Measurements from ENCODE around the gene KLHL3. TPM values are rescaled to one million over a fixed set of nuclear protein-coding genes. Genes with fewer than 3 reads are reported as not detected.

KLHL3 gene
- total RNA-seq, 3 donors from 2014 or later: 4.2 to 6.7 (median 5.4) TPM

DNA sequence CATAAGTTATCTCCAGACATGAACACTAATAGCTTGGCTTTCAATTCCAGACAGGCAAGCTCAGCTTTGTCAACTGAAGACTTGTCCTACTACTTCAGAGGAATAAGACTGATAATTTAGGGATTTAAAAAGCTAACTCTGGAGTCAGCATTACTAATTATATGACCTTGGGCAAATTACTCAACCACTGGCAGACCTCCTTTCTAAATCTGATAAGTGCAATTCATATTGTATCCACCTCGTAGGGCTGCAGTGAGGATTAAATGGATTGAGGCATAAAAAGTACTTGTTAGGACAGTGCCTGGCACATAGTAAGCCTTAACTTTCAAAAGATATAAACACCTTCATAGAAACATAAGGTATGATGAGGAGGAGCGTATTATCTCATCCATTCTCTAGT is 104.4 kb downstream of the KLHL3 start:
- Histone ChIP-seq H3K4me1 (ENCODE audit: low read depth) (no peaks in the 10 kb centered on the region), H3K9me3 (no peaks in the 10 kb centered on the region), H3K4me3 (no peak overlapping the region), H3K36me3 (ENCODE audit: low read depth) (no peaks in the 10 kb centered on the region)
- DNase-seq (no peak), ATAC-seq (no peak)
- TF ChIP-seq CTCF (IDR thresholded peaks at IDR 0.05): no peak
- intact Hi-C loops (cut with DNase I, micrococcal nuclease): loop anchor here (5.0 to 10.0 kb wide), 2 partner anchors 103 to 111 kb away; partner anchors contain the start of gene KLHL3 (in 1 of the 2)

- intact Hi-C loops (cut with DNase I, micrococcal nuclease): loop anchor here (5.0 to 10.0 kb wide), 2 partner anchors 104 to 111 kb away; partner anchors contain the start of gene KLHL3 (in 1 of the 2)
- Histone ChIP-seq H3K36me3 (ENCODE audit: low read depth) (no peaks in the 10 kb centered on the region), H3K9me3 (no peaks in the 10 kb centered on the region), H3K4me3 (no peak overlapping the region), H3K4me1 (ENCODE audit: low read depth) (no peaks in the 10 kb centered on the region)
- no peak for TF ChIP-seq CTCF (IDR thresholded peaks at IDR 0.05)
- no peak for ATAC-seq
- DNase-seq: no peak
Observed at GRCh38 chr5:137630972-137631370, 104.9 kb downstream of the KLHL3 start.

DNA sequence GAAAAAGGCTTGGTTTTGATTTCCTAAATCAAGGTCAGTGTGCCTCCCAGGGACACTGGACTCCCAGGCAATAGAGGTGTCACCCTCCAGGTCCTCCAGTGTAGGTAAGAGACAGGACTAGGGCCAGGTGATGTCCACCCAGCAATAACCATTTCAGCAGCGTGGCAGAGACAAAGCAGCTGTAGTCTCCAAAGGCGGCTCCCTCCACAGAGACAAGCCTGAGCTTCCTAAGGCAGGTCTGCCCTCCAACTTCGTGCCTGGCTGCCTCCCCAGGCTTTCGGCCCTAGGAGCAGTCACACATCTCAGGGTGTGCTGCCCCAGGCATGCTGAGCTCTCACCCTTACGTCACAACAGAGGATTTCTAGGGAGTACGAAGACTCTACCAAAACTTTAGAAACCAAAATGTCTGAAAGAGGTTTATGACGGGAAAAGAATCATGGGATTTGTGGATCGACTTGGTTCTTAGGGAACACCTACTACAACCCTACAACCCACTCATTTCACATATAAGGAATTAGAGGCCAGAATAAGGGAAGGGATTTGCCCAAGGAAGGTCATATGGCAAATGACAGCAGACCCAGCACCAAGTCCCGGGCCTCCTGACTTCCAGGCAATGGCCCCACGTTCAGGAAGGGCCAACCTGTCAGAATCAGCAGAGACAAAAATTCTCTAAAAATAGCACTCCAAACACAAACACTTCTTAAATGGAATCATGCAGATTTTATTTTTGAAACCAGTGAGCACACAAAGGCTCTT is 105.5 kb downstream of the KLHL3 start:
- Histone ChIP-seq H3K36me3 (ENCODE audit: low read depth) (no peaks in the 10 kb centered on the region), H3K4me3 (no peak overlapping the region), H3K9me3 (no peaks in the 10 kb centered on the region), H3K4me1 (ENCODE audit: low read depth) (no peaks in the 10 kb centered on the region)
- intact Hi-C loops (cut with DNase I, micrococcal nuclease): loop anchor here (5.0 to 10.0 kb wide), 2 partner anchors 104 to 112 kb away; partner anchors contain the start of gene KLHL3 (in 1 of the 2)
- no peak for TF ChIP-seq CTCF (IDR thresholded peaks at IDR 0.05)
- ATAC-seq (no peak), DNase-seq (no peak)

DNA sequence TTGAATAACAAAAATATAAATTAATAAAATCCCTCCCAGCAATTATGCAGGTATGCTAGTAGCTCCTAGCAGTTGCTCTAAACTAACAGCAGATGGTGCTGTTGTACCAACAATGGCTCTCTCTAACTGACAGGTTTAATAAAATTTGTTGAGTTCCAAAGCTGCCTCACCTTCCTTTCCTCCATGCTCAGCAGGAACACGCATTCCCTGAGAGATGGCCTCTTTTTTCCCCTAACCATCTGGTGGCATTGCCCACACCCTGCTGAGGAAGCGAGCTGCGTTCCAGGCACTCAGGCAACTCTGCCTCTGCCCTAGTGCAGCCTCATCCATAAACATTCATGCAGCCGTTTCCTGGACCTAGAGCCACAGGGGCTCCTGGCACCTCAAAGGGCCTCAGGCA is 106.2 kb downstream of the KLHL3 start:
- no peaks in the 10 kb centered on the region for H3K9me3 ChIP-seq
- intact Hi-C loops (cut with DNase I, micrococcal nuclease): loop anchor here (5.0 to 10.0 kb wide), 2 partner anchors 105 to 113 kb away; partner anchors contain the start of gene KLHL3 (in 1 of the 2)
- peak in 1 of 3 donors; percentile 40 for DNase-seq

GRCh38 chr5:137627706-137628105 is 108.2 kb downstream of the KLHL3 start:
- no peak for TF ChIP-seq CTCF (IDR thresholded peaks at IDR 0.05)
- DNase-seq (no peak), ATAC-seq (no peak)
- intact Hi-C loops (cut with DNase I, micrococcal nuclease): no loop called here
- H3K36me3 ChIP-seq (ENCODE audit: low read depth): no peaks in the 10 kb centered on the region
- no peak overlapping the region for H3K4me3 ChIP-seq
- H3K4me1 ChIP-seq (ENCODE audit: low read depth): no peaks in the 10 kb centered on the region
- H3K9me3 ChIP-seq: no peaks in the 10 kb centered on the region

More for the DNA sequence above, 106.2 kb downstream of the KLHL3 start:
- Histone ChIP-seq H3K36me3 (ENCODE audit: low read depth) (no peaks in the 10 kb centered on the region), H3K4me1 (ENCODE audit: low read depth) (no peaks in the 10 kb centered on the region), H3K4me3 (no peak overlapping the region)
- peak; percentile 84 for ATAC-seq
- peak; percentile 70 for TF ChIP-seq CTCF (IDR thresholded peaks at IDR 0.05)

Data from mucosa of descending colon (tissue), 3 donors.